PC-9 (cell line): Measurements from ENCODE around the gene PRRC2B. TPM values are rescaled to one million over a fixed set of nuclear protein-coding genes. Genes with fewer than 3 reads are reported as not detected.

Source experiments
- BruUV-seq: library from RNA; stranded (reverse); fragments of 400-500 nt; replicated peaks from 2 replicates; lab custom pipeline; 2021; lab: Mats Ljungman, UMichigan
- CTCF ChIA-PET: fragments of 300-600 bp; sonication (Branson Sonifier 250); formaldehyde crosslinking; loops from one replicate; lab custom pipeline; 2022; ENCODE audit warnings: antibody characterized with exemption; lab: Charles Lee
- POLR2A ChIA-PET: fragments of 300-600 bp; sonication (Branson Sonifier 250); formaldehyde crosslinking; loops from one replicate; lab custom pipeline; 2022; ENCODE audit warnings: antibody characterized with exemption; ENCODE audit not compliant: unreplicated experiment; lab: Charles Lee
- DNase-seq, 2 experiments: peaks; one replicate each; pipeline versions ENCODE4 v3.0.0 to v3.0.0-alpha.2; 2015 to 2022; ENCODE audit warnings: mixed read lengths in 1 of 2
- H2AFZ ChIP-seq: fragments of 200-600 bp; sonication (generic); 2 replicates; pipeline ENCODE4 v1.8.1; 2017; ENCODE audit warnings: antibody characterized with exemption
- H3F3A ChIP-seq: fragments of 200-600 bp; sonication (generic); 2 replicates; pipeline ENCODE4 v1.8.1; 2017; ENCODE audit warnings: antibody characterized with exemption, mild to moderate bottlenecking, low read depth; ENCODE audit not compliant: insufficient read depth
- H3K27ac ChIP-seq: fragments of 200-600 bp; sonication (generic); 2 replicates; pipeline ENCODE4 v1.6.1; 2016; ENCODE audit warnings: mixed run types
- H3K27me3 ChIP-seq: fragments of 200-600 bp; sonication (generic); 2 replicates; pipeline ENCODE4 v1.6.1; 2016; ENCODE audit warnings: low read depth, mixed run types; ENCODE audit not compliant: insufficient read depth
- H3K36me3 ChIP-seq: fragments of 200-600 bp; sonication (generic); 2 replicates; pipeline ENCODE4 v1.6.1; 2016; ENCODE audit warnings: low read depth, mixed run types
- H3K4me1 ChIP-seq: fragments of 200-600 bp; sonication (generic); replicated peaks from 2 replicates; pipeline ENCODE4 v1.6.1; 2016; ENCODE audit warnings: mixed run types; ENCODE audit not compliant: insufficient read depth
- H3K4me2 ChIP-seq: fragments of 200-600 bp; sonication (generic); 2 replicates; pipeline ENCODE4 v1.6.1; 2017; ENCODE audit warnings: mixed run types
- H3K4me3 ChIP-seq: fragments of 200-600 bp; sonication (generic); 2 replicates; pipeline ENCODE4 v1.6.1; 2016; ENCODE audit warnings: mixed run types
- H3K79me2 ChIP-seq: fragments of 200-600 bp; sonication (generic); 2 replicates; pipeline ENCODE4 v1.6.1; 2017; ENCODE audit warnings: low read depth, mixed run types
- H3K9me2 ChIP-seq: fragments of 200-600 bp; sonication (generic); 2 replicates; pipeline ENCODE4 v1.8.1; 2017; ENCODE audit warnings: mild to moderate bottlenecking; ENCODE audit not compliant: insufficient read depth
- H3K9me3 ChIP-seq: fragments of 200-600 bp; sonication (generic); 2 replicates; pipeline ENCODE4 v1.8.1; 2016; ENCODE audit warnings: low read depth; ENCODE audit not compliant: insufficient read depth
- H4K20me1 ChIP-seq: fragments of 200-600 bp; sonication (generic); 2 replicates; pipeline ENCODE4 v1.8.1; 2017; ENCODE audit not compliant: insufficient read depth
- CTCF ChIP-seq: fragments of 200-600 bp; sonication (generic); conservative IDR thresholded peaks from 2 replicates; pipeline ENCODE4 v1.6.1; 2017; ENCODE audit warnings: mixed run types, antibody characterized with exemption, mild to moderate bottlenecking, moderate library complexity
- EZH2 ChIP-seq: fragments of 200-600 bp; sonication (generic); IDR thresholded peaks from 2 replicates; pipeline ENCODE4 v1.8.0; 2017; ENCODE audit warnings: antibody characterized with exemption, low read depth
- intact Hi-C: fragments of 100-400 bp; cut with micrococcal nuclease; formaldehyde crosslinking; loops from one replicate; pipeline ENCODE4 v1.10.0; 2022; ENCODE audit not compliant: unreplicated experiment
- total RNA-seq: library from RNA; stranded (reverse); gene quantifications from 2 replicates; pipeline ENCODE4 v1.2.3, GENCODE V29; 2021

The PRRC2B gene
- total RNA-seq, 1 experiment from 2014 or later: 361 TPM

- ChIA-PET CTCF (no interaction called here), POLR2A (no interaction called here)
- H3F3A ChIP-seq: peaks cover 68% of the 10 kb centered on the region
- DNase-seq: no peak
- no TSS peak for BruUV-seq
- no peaks in the 10 kb centered on the region for H3K9me3 ChIP-seq
- no peaks in the 10 kb centered on the region for H3K27me3 ChIP-seq
- no peaks in the 10 kb centered on the region for H3K4me1 ChIP-seq
- no peak overlapping the region for H3K4me2 ChIP-seq
- TF ChIP-seq EZH2 (no peak), CTCF (no peak)
- peaks cover 14% of the 10 kb centered on the region; the same call in 1 of the 2 replicates for H3K79me2 ChIP-seq
- no peak overlapping the region for H3K27ac ChIP-seq
- peaks cover 35% of the 10 kb centered on the region for H4K20me1 ChIP-seq
- H3K4me3 ChIP-seq: no peak overlapping the region
- intact Hi-C loops: no loop called here
- no peak overlapping the region for H2AFZ ChIP-seq
- H3K9me2 ChIP-seq: no peaks in the 10 kb centered on the region
- peaks cover 36% of the 10 kb centered on the region for H3K36me3 ChIP-seq
These were observed 47.6 kb downstream of the PRRC2B start for GRCh38 chr9:131441441-131441840.

GRCh38 chr9:131442351-131442750 is 48.5 kb downstream of the PRRC2B start:
- H4K20me1 ChIP-seq: peaks cover 29% of the 10 kb centered on the region
- CTCF ChIA-PET: no interaction called here
- POLR2A ChIA-PET: no interaction called here
- intact Hi-C loops: no loop called here
- peaks cover 36% of the 10 kb centered on the region for H3K36me3 ChIP-seq
- no peak for DNase-seq
- no peaks in the 10 kb centered on the region for H3K9me2 ChIP-seq
- no peak overlapping the region for H2AFZ ChIP-seq
- no peak overlapping the region for H3K4me2 ChIP-seq
- no TSS peak for BruUV-seq
- TF ChIP-seq CTCF (no peak), EZH2 (no peak)
- H3F3A ChIP-seq: peaks cover 70% of the 10 kb centered on the region
- no peaks in the 10 kb centered on the region for H3K9me3 ChIP-seq
- no peaks in the 10 kb centered on the region for H3K27me3 ChIP-seq
- H3K4me1 ChIP-seq: no peaks in the 10 kb centered on the region
- H3K4me3 ChIP-seq: no peak overlapping the region
- H3K27ac ChIP-seq: no peak overlapping the region
- H3K79me2 ChIP-seq: peaks cover 10% of the 10 kb centered on the region; the same call in 1 of the 2 replicates

- CTCF ChIA-PET: no interaction called here
- POLR2A ChIA-PET: no interaction called here
- Histone ChIP-seq H4K20me1 (peaks cover 34% of the 10 kb centered on the region), H3F3A (peaks cover 68% of the 10 kb centered on the region), H3K27me3 (no peaks in the 10 kb centered on the region), H2AFZ (no peak overlapping the region), H3K9me2 (no peaks in the 10 kb centered on the region), H3K79me2 (peaks cover 2% of the 10 kb centered on the region; the same call in 1 of the 2 replicates), H3K4me2 (no peak overlapping the region), H3K4me3 (no peak overlapping the region), H3K4me1 (no peaks in the 10 kb centered on the region), H3K27ac (no peak overlapping the region), H3K9me3 (no peaks in the 10 kb centered on the region), H3K36me3 (peaks cover 31% of the 10 kb centered on the region)
- no TSS peak for BruUV-seq
- DNase-seq: no peak
- TF ChIP-seq CTCF (no peak), EZH2 (no peak)
- intact Hi-C loops: no loop called here
These were observed 49.8 kb downstream of the PRRC2B start for GRCh38 chr9:131443648-131444047.
